ES-I3 (cell line): ENCODE measurements around the gene OAT.
A peak's percentile ranks its signal among the peaks of the same experiment; 100 is the strongest.
"Not testable (repeated sequence)": the region's sequence is repeated elsewhere in the genome, so short reads cannot be mapped to it uniquely, and the experiment has no call there.

Experiments
- H3K36me3 ChIP-seq: 2 replicates; pipeline ENCODE4 v1.6.1; 2013; ENCODE audit warnings: mild to moderate bottlenecking, low read length, control low read depth, moderate library complexity; ENCODE audit not compliant: insufficient read depth
- H3K4me1 ChIP-seq: 2 replicates; pipeline ENCODE4 v1.6.1; 2013; ENCODE audit warnings: mild to moderate bottlenecking, control low read depth, low read length; ENCODE audit not compliant: insufficient read depth
- H3K9ac ChIP-seq: 2 replicates; pipeline ENCODE4 v1.6.1; 2013; ENCODE audit warnings: low read depth, mild to moderate bottlenecking, low read length, moderate library complexity
- H3K9me3 ChIP-seq: 2 replicates; pipeline ENCODE4 v1.6.1; 2013; ENCODE audit warnings: mild to moderate bottlenecking, low read length, moderate library complexity; ENCODE audit not compliant: control insufficient read depth, insufficient read depth

The OAT gene

DNA sequence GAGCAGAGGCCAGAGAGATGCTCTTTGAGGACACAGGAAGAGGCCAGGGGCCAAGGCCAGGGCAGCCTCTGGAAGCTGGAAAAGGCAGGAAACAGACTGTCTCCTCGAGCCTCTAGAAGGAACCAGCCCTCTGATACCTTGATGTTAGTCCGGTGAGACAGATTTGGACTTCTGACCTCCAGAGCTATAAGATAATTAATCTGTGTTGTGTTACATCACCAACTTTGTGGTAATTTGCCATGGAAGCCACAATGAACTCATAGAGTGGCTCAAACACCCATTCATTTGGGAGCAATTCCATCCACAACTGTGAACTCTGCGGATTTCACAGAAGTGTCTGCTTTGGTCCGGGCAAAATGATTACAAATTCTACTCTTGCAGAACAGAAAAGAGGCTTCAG, 48.7 kb downstream of the OAT start:
- Histone ChIP-seq H3K9me3 (peaks cover 5% of the 10 kb centered on the region; the same call in 1 of the 2 replicates), H3K4me1 (no peaks in the 10 kb centered on the region), H3K9ac (no peak overlapping the region), H3K36me3 (no peaks in the 10 kb centered on the region)

DNA sequence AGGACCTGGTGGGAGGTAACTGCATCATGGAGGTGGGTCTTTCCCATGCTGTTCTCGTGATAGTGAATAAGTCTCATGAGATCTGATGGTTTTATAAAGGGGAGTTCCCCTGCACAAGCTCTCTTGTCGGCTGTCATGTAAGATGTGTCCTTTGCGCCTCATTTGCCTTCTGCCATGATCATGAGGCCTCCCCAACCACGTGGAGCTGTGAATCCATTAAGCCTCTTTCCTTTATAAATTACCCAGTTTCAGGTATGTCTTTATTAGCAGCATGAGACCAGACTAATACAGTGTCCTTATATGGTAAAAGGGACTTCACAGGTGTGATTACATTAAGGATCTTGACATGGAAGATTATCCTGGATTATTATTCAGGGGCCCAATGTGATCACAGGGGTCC, 49.2 kb downstream of the OAT start:
- not testable (repeated sequence) for H3K9ac ChIP-seq, H3K9me3 ChIP-seq, H3K36me3 ChIP-seq, H3K4me1 ChIP-seq

DNA sequence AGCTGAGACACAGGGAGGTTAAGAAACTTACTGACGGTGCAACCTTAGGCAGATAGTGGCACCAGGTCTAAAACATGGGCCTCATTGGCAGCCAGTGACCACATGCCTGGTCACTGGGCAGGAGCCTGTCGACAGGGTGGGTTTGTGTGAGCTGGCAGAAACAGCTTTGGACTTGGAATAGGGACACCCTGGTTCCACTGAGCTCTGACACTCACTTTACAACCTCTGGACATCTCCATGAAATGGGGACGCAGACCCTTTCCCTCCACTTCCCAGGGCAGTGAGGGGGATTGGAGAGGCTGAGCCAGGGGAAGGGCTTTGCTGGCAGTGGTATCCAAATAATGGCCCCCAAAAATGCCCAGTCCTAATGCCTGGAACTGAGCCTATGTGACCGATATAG, 49.7 kb downstream of the OAT start:
- H3K9me3 ChIP-seq = peaks cover 5% of the 10 kb centered on the region; the same call in 1 of the 2 replicates
- no peak overlapping the region for H3K9ac ChIP-seq
- no peaks in the 10 kb centered on the region for H3K36me3 ChIP-seq
- H3K4me1 ChIP-seq = no peaks in the 10 kb centered on the region

DNA sequence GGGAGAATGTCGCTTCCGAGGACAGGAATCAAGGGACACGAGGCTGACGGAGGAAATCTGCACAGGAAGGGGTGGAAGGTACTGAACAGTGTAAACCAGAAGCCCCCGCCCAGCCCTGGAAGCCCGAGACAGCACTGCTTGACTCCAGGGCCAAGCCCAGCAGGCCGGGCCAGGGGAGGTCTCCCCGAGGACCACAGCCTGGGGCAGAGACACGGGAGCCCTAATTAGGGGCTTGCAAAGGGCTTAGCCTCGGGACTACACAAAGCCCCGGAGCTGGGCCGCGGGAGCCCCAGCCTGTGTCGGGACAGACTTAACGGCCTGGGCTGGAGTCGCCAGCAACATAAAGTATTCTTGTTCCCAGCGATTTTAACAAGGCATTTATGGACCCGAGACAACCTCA, 50.8 kb downstream of the OAT start:
- Histone ChIP-seq H3K4me1 (no peaks in the 10 kb centered on the region), H3K9me3 (peaks cover 5% of the 10 kb centered on the region; the same call in 1 of the 2 replicates), H3K36me3 (no peaks in the 10 kb centered on the region), H3K9ac (no peak overlapping the region)

DNA sequence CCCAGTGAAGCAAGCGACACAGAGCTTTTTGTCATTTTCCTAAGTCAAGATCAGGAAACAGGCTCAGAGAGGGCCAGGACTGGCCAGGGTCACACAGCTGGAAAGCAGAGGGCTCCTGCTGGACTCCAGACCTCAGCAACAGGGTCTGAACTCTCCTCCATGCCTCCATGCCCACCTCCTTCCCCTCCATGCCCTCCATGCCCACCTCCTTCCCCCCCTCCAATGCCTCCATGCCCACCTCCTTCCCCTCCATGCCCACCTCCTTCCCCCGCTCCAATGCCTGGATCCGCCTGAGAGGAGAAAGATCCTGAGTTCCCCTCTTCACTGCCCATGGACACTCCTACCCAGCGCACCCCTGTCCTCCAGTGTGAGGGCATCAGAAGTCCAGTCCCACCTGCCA, 51.3 kb downstream of the OAT start:
- Histone ChIP-seq H3K9ac (no peak overlapping the region), H3K36me3 (no peaks in the 10 kb centered on the region), H3K9me3 (peaks cover 5% of the 10 kb centered on the region; the same call in 1 of the 2 replicates), H3K4me1 (peaks cover 3% of the 10 kb centered on the region; the same call in 1 of the 2 replicates)

DNA sequence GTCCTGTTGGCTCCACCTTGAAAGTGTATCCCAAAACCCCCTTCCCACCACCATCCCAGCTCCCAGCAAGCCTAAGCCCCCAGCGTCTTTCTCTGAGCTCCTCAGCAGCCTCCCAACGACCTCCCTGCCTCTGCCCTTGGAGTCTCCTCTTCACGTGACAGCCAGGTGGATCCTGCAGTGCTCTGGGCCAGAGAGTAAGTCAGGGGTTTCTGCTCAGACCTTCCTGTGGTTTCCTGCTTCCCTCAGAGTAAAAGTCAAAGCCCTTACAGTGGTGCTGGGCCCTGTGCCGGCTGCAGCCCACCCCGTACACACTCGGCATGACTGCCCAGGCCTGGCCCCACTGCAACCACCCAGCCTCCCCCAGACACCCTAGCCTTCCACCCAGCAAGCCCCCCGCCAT, 51.9 kb downstream of the OAT start:
- Histone ChIP-seq H3K9me3 (peaks cover 5% of the 10 kb centered on the region; the same call in 1 of the 2 replicates), H3K4me1 (peaks cover 5% of the 10 kb centered on the region; the same call in 1 of the 2 replicates), H3K36me3 (no peaks in the 10 kb centered on the region), H3K9ac (no peak overlapping the region)

GRCh38 chr10:124366343-124366742, 52.4 kb downstream of the OAT start:
- Histone ChIP-seq H3K4me1 (peaks cover 5% of the 10 kb centered on the region; the same call in 1 of the 2 replicates), H3K9ac (no peak overlapping the region), H3K36me3 (no peaks in the 10 kb centered on the region), H3K9me3 (peaks cover 2% of the 10 kb centered on the region; the same call in 1 of the 2 replicates)

- Histone ChIP-seq H3K9me3 (no peaks in the 10 kb centered on the region), H3K36me3 (no peaks in the 10 kb centered on the region), H3K4me1 (peaks cover 5% of the 10 kb centered on the region; the same call in 1 of the 2 replicates), H3K9ac (no peak overlapping the region)
Observed at GRCh38 chr10:124364674-124365073, 54.0 kb downstream of the OAT start.

DNA sequence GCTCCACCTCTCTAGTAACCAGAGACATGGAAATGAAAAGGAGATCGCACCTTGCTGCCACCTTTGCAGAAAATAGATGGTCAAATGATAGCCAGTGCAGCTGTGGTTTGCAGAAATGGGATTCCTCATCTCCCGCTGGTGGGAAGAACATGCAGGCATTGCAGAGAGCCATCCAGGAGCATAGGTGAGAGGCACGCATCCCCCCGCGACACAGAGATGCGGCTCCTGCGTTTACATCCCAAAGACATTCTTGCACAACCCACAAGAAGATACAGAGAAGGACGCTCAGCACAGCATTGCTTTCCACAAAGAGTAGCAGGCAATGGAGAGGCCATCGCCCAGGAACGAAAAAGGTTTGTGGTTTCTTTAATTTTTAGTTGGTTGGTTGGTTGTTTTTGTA, 56.2 kb downstream of the OAT start:
- Histone ChIP-seq H3K9ac (no peak overlapping the region), H3K4me1 (peaks cover 5% of the 10 kb centered on the region; the same call in 1 of the 2 replicates), H3K9me3 (no peaks in the 10 kb centered on the region), H3K36me3 (no peaks in the 10 kb centered on the region)

DNA sequence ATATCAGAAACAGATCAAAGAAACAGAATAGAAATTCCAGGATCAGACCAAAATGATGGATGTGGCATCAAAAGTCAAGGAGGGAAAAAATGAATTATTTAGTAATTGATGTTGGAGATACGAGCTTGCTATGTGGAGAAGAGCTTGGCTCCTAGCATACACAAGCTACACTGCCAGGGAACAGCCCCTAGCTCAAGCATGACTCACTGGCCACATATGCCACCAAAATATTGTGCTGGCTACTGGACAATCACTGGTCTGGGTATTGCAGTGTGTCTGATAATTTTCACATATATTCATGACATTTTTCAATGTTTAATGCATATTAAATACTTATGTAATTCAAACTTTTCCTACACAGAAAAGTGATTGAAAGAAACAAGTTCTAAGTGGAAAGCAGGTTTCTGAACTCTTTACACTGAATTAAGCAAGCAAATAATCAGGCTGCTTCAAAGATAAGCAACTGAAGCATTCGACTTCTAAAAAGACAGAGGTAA, 59.3 kb downstream of the OAT start:
- Histone ChIP-seq H3K9ac (no peak overlapping the region), H3K9me3 (no peaks in the 10 kb centered on the region), H3K4me1 (peaks cover 5% of the 10 kb centered on the region; the same call in 1 of the 2 replicates), H3K36me3 (no peaks in the 10 kb centered on the region)

- no peaks in the 10 kb centered on the region for H3K36me3 ChIP-seq
- no peak overlapping the region for H3K9ac ChIP-seq
- H3K9me3 ChIP-seq = no peaks in the 10 kb centered on the region
- H3K4me1 ChIP-seq = peaks cover 4% of the 10 kb centered on the region; the same call in 1 of the 2 replicates
Observed at GRCh38 chr10:124357561-124357885, 61.2 kb downstream of the OAT start.

- Histone ChIP-seq H3K36me3 (no peaks in the 10 kb centered on the region), H3K9ac (no peak overlapping the region), H3K9me3 (no peaks in the 10 kb centered on the region), H3K4me1 (no peaks in the 10 kb centered on the region)
Observed at GRCh38 chr10:124356701-124357560, 61.8 kb downstream of the OAT start.

- Histone ChIP-seq H3K4me1 (no peaks in the 10 kb centered on the region), H3K9ac (peak overlapping the region; percentile 52; the same call in 1 of the 2 replicates), H3K9me3 (no peaks in the 10 kb centered on the region), H3K36me3 (no peaks in the 10 kb centered on the region)
Observed at GRCh38 chr10:124354411-124355382, 64.0 kb downstream of the OAT start.

DNA sequence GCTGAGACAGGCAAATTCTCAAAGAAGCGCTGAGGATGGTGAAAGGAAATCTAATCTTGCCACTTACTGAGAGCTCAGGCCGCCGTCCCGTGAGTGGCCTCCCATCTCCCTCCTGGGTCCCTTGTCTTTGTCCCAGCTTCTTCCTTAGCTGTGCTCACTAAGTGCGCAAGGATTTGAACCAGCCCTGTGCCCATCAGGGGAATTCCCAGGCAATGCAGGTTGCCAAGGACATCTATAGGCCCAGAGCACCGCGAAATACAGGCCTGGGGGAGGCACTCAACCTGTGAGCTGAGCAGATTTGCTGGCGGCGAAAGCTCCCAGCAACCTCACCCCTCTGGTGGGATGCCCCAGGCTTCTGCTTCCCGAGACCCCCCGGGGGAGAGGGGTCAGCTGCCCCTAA, 64.8 kb downstream of the OAT start:
- no peaks in the 10 kb centered on the region for H3K9me3 ChIP-seq

More for the DNA sequence above, 64.8 kb downstream of the OAT start:
- Histone ChIP-seq H3K36me3 (no peaks in the 10 kb centered on the region), H3K4me1 (no peaks in the 10 kb centered on the region), H3K9ac (no peak overlapping the region)
